Astrocyte (in vitro differentiated cells and primary cell): ENCODE data around the gene TNC. TPM values are rescaled to one million over a fixed set of nuclear protein-coding genes. Genes with fewer than 3 reads are reported as not detected.

Experiments used
- DNase-seq: peaks from one replicate; pipeline ENCODE4 v3.0.0-alpha.2; 2010; ENCODE audit warnings: low read depth
- FAIRE-seq: peaks from 2 replicates; lab custom pipeline; 2011; peaks lifted over from hg19 to GRCh38; lab: Jason Lieb, UNC
- H2AFZ ChIP-seq: 2 replicates; pipeline ENCODE4 v1.6.0; 2012; ENCODE audit warnings: low read depth, low read length, inconsistent platforms
- H3K27ac ChIP-seq: 2 replicates; pipeline ENCODE4 v1.5.1; 2011; ENCODE audit warnings: low read depth, low read length, inconsistent platforms
- H3K27me3 ChIP-seq: 2 replicates; pipeline ENCODE4 v1.6.0; 2011; ENCODE audit warnings: low read length, inconsistent platforms; ENCODE audit not compliant: insufficient read depth
- H3K36me3 ChIP-seq: 2 replicates; pipeline ENCODE4 v1.5.1; 2011; ENCODE audit warnings: low read length, inconsistent platforms; ENCODE audit not compliant: insufficient read depth
- H3K4me1 ChIP-seq: 2 replicates; pipeline ENCODE4 v1.5.1; 2011; ENCODE audit warnings: low read length, inconsistent platforms; ENCODE audit not compliant: insufficient read depth
- H3K4me2 ChIP-seq: 2 replicates; pipeline ENCODE4 v1.6.0; 2012; ENCODE audit warnings: low read length, inconsistent platforms
- H3K4me3 ChIP-seq: 2 replicates; pipeline ENCODE4 v1.5.1; 2011; ENCODE audit warnings: low read depth, mild to moderate bottlenecking, low read length, inconsistent platforms; ENCODE audit not compliant: insufficient read depth
- H3K79me2 ChIP-seq: 2 replicates; pipeline ENCODE4 v1.6.0; 2012; ENCODE audit warnings: mild to moderate bottlenecking, low read length, inconsistent platforms; ENCODE audit not compliant: insufficient read depth
- H3K9ac ChIP-seq: 2 replicates; pipeline ENCODE4 v1.6.0; 2012; ENCODE audit warnings: mild to moderate bottlenecking, low read length, inconsistent platforms
- H3K9me3 ChIP-seq: 2 replicates; pipeline ENCODE4 v1.5.1; 2012; ENCODE audit warnings: low read depth, mild to moderate bottlenecking, low read length, inconsistent platforms; ENCODE audit not compliant: insufficient read depth
- H4K20me1 ChIP-seq: 2 replicates; pipeline ENCODE4 v1.6.0; 2012; ENCODE audit warnings: low read length, inconsistent platforms; ENCODE audit not compliant: insufficient read depth
- H3K27ac Mint-ChIP-seq: one replicate; pipeline ENCODE4 v1.8.0; 2021; ENCODE audit warnings: mild to moderate bottlenecking, mixed read lengths; ENCODE audit not compliant: unreplicated experiment
- H3K27me3 Mint-ChIP-seq: one replicate; pipeline ENCODE4 v1.8.0; 2021; ENCODE audit warnings: low read depth, mixed read lengths; ENCODE audit not compliant: unreplicated experiment
- H3K36me3 Mint-ChIP-seq: one replicate; pipeline ENCODE4 v1.8.0; 2021; ENCODE audit warnings: low read depth, mixed read lengths; ENCODE audit not compliant: unreplicated experiment
- H3K4me1 Mint-ChIP-seq: one replicate; pipeline ENCODE4 v1.8.0; 2021; ENCODE audit warnings: low read depth, mixed read lengths; ENCODE audit not compliant: unreplicated experiment
- H3K4me3 Mint-ChIP-seq: one replicate; pipeline ENCODE4 v1.8.0; 2021; ENCODE audit warnings: mild to moderate bottlenecking, moderate library complexity, mixed read lengths; ENCODE audit not compliant: unreplicated experiment
- H3K9me3 Mint-ChIP-seq: one replicate; pipeline ENCODE4 v1.8.0; 2021; ENCODE audit warnings: mild to moderate bottlenecking, mixed read lengths; ENCODE audit not compliant: unreplicated experiment
- EZH2 ChIP-seq: IDR thresholded peaks from 2 replicates; pipeline ENCODE4 v1.6.1; 2012; ENCODE audit warnings: mild to moderate bottlenecking, low read length, inconsistent platforms; ENCODE audit not compliant: insufficient read depth
- total RNA-seq: library from RNA; stranded (reverse); gene quantifications from 2 replicates; pipeline ENCODE4 v1.2.1, GENCODE V29; 2021
- TF ChIP-seq, protein P1 (sequence below): IDR thresholded peaks from 2 replicates; pipeline ENCODE4 v1.5.1; 2011; ENCODE audit warnings: low read depth, mild to moderate bottlenecking, inconsistent platforms, low read length, moderate library complexity; ENCODE audit not compliant: insufficient read depth

Gene TNC
- total RNA-seq, 1 donor from 2014 or later = 747 TPM

DNA sequence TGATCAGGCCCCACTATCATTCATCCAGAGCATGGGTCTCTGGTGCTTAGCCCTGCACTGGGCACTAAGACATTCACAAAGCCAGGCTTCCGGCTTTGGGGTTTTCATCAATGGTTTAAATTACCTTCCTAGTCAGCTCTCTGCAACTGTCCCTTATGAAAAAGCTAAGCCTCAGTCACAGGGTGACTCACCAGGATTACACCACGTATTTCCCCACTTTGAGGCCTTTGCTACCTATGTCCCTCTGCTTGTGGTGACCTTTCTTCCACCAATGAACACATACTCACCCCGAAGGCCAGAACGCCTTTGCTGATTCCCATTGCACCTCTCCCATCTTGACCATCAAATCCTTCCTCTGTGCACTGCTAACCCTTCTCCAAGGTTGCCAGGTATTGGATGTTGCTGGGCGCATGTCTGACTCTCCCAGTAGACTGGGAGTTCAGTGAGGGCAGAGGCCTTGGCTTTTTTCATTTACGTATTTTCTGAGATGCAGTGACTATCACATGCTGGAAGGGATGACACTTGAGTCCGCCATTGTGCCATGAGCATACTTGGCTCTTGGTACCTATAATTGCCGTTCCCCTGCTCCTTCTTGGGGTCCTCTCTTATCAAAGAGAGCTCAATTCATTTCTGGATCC is 128.9 kb downstream of the TNC start:
- no peaks in the 10 kb centered on the region for H3K36me3 Mint-ChIP-seq
- peaks cover 15% of the 10 kb centered on the region for H3K27me3 ChIP-seq
- no peaks in the 10 kb centered on the region for H3K9me3 Mint-ChIP-seq

DNA sequence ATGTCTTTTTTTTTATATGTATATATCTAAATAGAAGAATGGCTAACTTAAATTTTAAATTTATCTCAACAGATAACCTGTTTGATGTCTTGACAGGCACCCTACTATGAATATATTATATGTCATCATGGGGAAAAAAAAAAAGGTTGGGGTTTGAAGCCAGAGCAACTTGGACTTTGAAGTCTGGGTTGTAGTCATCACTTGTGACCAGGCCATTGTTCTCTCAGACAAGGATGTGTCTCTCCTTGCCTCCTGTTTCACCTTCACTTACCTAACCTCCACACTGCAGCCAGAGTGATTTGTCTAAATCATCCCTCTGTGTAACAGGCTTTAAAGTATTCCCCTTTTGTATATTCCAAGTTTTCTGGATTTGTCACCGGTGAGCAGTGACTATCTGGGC is 130.8 kb downstream of the TNC start:
- Mint-ChIP-seq H3K27ac (no peak overlapping the region), H3K4me3 (no peak overlapping the region), H3K4me1 (peaks cover 6% of the 10 kb centered on the region), H3K36me3 (no peaks in the 10 kb centered on the region), H3K9me3 (no peaks in the 10 kb centered on the region), H3K27me3 (peaks cover 19% of the 10 kb centered on the region)
- Histone ChIP-seq H2AFZ (no peak overlapping the region), H3K4me2 (no peak overlapping the region), H3K27me3 (peaks cover 19% of the 10 kb centered on the region), H3K36me3 (no peaks in the 10 kb centered on the region), H3K9ac (no peak overlapping the region), H3K4me3 (no peak overlapping the region), H4K20me1 (no peaks in the 10 kb centered on the region), H3K27ac (no peak overlapping the region), H3K79me2 (no peaks in the 10 kb centered on the region), H3K4me1 (no peaks in the 10 kb centered on the region), H3K9me3 (no peaks in the 10 kb centered on the region)
- no peak for TF ChIP-seq EZH2
- TF ChIP-seq, protein P1, sequence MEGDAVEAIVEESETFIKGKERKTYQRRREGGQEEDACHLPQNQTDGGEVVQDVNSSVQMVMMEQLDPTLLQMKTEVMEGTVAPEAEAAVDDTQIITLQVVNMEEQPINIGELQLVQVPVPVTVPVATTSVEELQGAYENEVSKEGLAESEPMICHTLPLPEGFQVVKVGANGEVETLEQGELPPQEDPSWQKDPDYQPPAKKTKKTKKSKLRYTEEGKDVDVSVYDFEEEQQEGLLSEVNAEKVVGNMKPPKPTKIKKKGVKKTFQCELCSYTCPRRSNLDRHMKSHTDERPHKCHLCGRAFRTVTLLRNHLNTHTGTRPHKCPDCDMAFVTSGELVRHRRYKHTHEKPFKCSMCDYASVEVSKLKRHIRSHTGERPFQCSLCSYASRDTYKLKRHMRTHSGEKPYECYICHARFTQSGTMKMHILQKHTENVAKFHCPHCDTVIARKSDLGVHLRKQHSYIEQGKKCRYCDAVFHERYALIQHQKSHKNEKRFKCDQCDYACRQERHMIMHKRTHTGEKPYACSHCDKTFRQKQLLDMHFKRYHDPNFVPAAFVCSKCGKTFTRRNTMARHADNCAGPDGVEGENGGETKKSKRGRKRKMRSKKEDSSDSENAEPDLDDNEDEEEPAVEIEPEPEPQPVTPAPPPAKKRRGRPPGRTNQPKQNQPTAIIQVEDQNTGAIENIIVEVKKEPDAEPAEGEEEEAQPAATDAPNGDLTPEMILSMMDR = no peak
- DNase-seq (no peak), FAIRE-seq (no peak)

More for the DNA sequence above, 128.9 kb downstream of the TNC start:
- Histone ChIP-seq H3K36me3 (no peaks in the 10 kb centered on the region), H4K20me1 (no peaks in the 10 kb centered on the region), H3K4me1 (no peaks in the 10 kb centered on the region), H3K4me3 (no peak overlapping the region), H3K27ac (no peak overlapping the region), H3K4me2 (no peak overlapping the region), H2AFZ (no peak overlapping the region), H3K9ac (no peak overlapping the region), H3K79me2 (no peaks in the 10 kb centered on the region), H3K9me3 (no peaks in the 10 kb centered on the region)
- no peak overlapping the region for H3K27ac Mint-ChIP-seq
- peaks cover 15% of the 10 kb centered on the region for H3K27me3 Mint-ChIP-seq
- H3K4me1 Mint-ChIP-seq = peaks cover 6% of the 10 kb centered on the region
- DNase-seq = no peak
- no peak for TF ChIP-seq EZH2
- TF ChIP-seq, protein P1 = no peak
- no peak for FAIRE-seq
- H3K4me3 Mint-ChIP-seq = no peak overlapping the region

DNA sequence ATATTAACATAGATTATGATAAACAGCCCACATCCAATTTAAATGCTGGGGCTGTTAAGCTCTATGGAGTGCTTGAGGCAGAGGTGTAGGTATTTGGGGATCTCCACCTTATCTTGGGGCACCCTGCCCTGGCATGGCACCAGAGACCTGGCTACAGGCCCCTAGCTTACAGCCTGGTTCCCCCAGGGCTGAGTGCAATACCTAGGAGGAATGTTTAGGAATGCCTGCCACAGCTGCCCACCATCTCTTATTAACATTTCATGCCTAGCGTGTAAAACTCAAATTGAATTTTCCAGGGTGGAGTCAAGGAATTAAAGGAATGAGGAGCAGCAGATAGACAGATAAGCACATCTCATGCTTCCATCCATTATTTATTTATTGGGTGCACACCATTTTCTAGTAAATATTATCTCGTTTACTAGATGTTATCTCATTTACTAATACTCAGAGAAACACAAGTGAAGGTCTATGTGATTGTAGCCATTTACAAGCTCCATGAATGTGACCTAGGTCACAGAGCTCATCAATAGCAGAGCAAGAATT is 131.9 kb downstream of the TNC start:
- Mint-ChIP-seq H3K4me1 (peaks cover 6% of the 10 kb centered on the region), H3K36me3 (no peaks in the 10 kb centered on the region), H3K9me3 (no peaks in the 10 kb centered on the region), H3K27me3 (peaks cover 17% of the 10 kb centered on the region), H3K4me3 (no peak overlapping the region), H3K27ac (no peak overlapping the region)
- Histone ChIP-seq H3K36me3 (no peaks in the 10 kb centered on the region), H3K4me1 (no peaks in the 10 kb centered on the region), H3K79me2 (no peaks in the 10 kb centered on the region), H3K27ac (no peak overlapping the region), H3K9me3 (no peaks in the 10 kb centered on the region), H4K20me1 (no peaks in the 10 kb centered on the region), H3K4me2 (no peak overlapping the region), H3K4me3 (no peak overlapping the region), H3K9ac (no peak overlapping the region), H3K27me3 (peaks cover 19% of the 10 kb centered on the region), H2AFZ (no peak overlapping the region)
- FAIRE-seq = no peak
- no peak for DNase-seq
- no peak for TF ChIP-seq EZH2
- TF ChIP-seq, protein P1 = no peak
